OCI-LY1 (cell line): ENCODE data around the gene CDC27.
"Not testable (repeated sequence)": the region's sequence is repeated elsewhere in the genome, so short reads cannot be mapped to it uniquely, and the experiment has no call there.

Source experiments
- H2AFZ ChIP-seq: fragments of 200-600 bp; sonication (generic), shearing (Covaris generic); 2 replicates; pipeline ENCODE4 v1.6.0; 2014; ENCODE audit warnings: antibody characterized with exemption, mild to moderate bottlenecking, low read length
- H3F3A ChIP-seq: fragments of 200-600 bp; sonication (generic), shearing (Covaris generic); 2 replicates; pipeline ENCODE4 v1.6.0; 2014; ENCODE audit warnings: mild to moderate bottlenecking, antibody characterized with exemption, low read length, moderate library complexity; ENCODE audit not compliant: insufficient read depth
- H3K27ac ChIP-seq: fragments of 200-600 bp; sonication (generic); 2 replicates; pipeline ENCODE4 v1.5.1; 2014; ENCODE audit warnings: low read length, mixed run types, mild to moderate bottlenecking, low read depth; ENCODE audit not compliant: poor library complexity, severe bottlenecking
- H3K27me3 ChIP-seq: fragments of 200-600 bp; sonication (generic); 2 replicates; pipeline ENCODE4 v1.6.0; 2014; ENCODE audit warnings: antibody characterized with exemption, mild to moderate bottlenecking, low read length, moderate library complexity; ENCODE audit not compliant: insufficient read depth
- H3K36me3 ChIP-seq: fragments of 200-600 bp; sonication (generic); 2 replicates; pipeline ENCODE4 v1.6.1; 2014; ENCODE audit warnings: mild to moderate bottlenecking, antibody characterized with exemption, low read length, moderate library complexity, mixed read lengths; ENCODE audit not compliant: insufficient read depth
- H3K4me1 ChIP-seq: fragments of 200-600 bp; sonication (generic); 2 replicates; pipeline ENCODE4 v1.5.1; 2014; ENCODE audit warnings: mild to moderate bottlenecking, low read length, moderate library complexity; ENCODE audit not compliant: insufficient read depth, severe bottlenecking
- H3K4me2 ChIP-seq: fragments of 200-600 bp; sonication (generic), shearing (Covaris generic); 2 replicates; pipeline ENCODE4 v1.6.1; 2014; ENCODE audit warnings: low read length
- H3K4me3 ChIP-seq: fragments of 200-600 bp; sonication (generic); 2 replicates; pipeline ENCODE4 v1.5.1; 2014; ENCODE audit warnings: low read length, low read depth, mild to moderate bottlenecking, mixed read lengths; ENCODE audit not compliant: poor library complexity, severe bottlenecking
- H3K79me2 ChIP-seq: fragments of 200-600 bp; shearing (Covaris generic); 2 replicates; pipeline ENCODE4 v1.6.1; 2016; ENCODE audit warnings: mixed run types, low read length, mixed read lengths; ENCODE audit not compliant: insufficient read depth
- H3K9ac ChIP-seq: fragments of 200-600 bp; sonication (generic), shearing (Covaris generic); 2 replicates; pipeline ENCODE4 v1.6.1; 2014; ENCODE audit warnings: mild to moderate bottlenecking, low read length, mixed read lengths
- H3K9me2 ChIP-seq: fragments of 200-600 bp; sonication (generic), shearing (Covaris generic); 2 replicates; pipeline ENCODE4 v1.6.1; 2014; ENCODE audit warnings: low read depth, mild to moderate bottlenecking, low read length, mixed read lengths
- H3K9me3 ChIP-seq: fragments of 200-600 bp; shearing (Covaris generic); 2 replicates; pipeline ENCODE4 v1.6.1; 2014; ENCODE audit warnings: low read length, mixed read lengths
- H4K20me1 ChIP-seq: fragments of 200-600 bp; sonication (generic), shearing (Covaris generic); 2 replicates; pipeline ENCODE4 v1.6.0; 2016; ENCODE audit warnings: mild to moderate bottlenecking, low read length; ENCODE audit not compliant: insufficient read depth
- CTCF ChIP-seq: fragments of 200-600 bp; sonication (generic), shearing (Covaris generic); IDR thresholded peaks from 2 replicates; pipeline ENCODE4 v1.5.1; 2017; ENCODE audit warnings: mild to moderate bottlenecking, antibody characterized with exemption, low read length, moderate library complexity, mixed read lengths
- EZH2 ChIP-seq: fragments of 200-600 bp; sonication (generic), shearing (Covaris generic); IDR thresholded peaks from 2 replicates; pipeline ENCODE4 v1.8.0; 2017; ENCODE audit warnings: borderline replicate concordance, mixed run types, mild to moderate bottlenecking, antibody characterized with exemption, low read length, moderate library complexity, mixed read lengths

Gene CDC27

GRCh38 chr17:47170710-47171109 is 18.4 kb downstream of the CDC27 start:
- Histone ChIP-seq H3K79me2 (peaks cover 48% of the 10 kb centered on the region), H3K9me3 (no peaks in the 10 kb centered on the region), H3K9ac (no peak overlapping the region), H3K9me2 (no peaks in the 10 kb centered on the region), H3K4me1 (no peaks in the 10 kb centered on the region), H2AFZ (no peak overlapping the region), H3F3A (no peaks in the 10 kb centered on the region), H4K20me1 (peaks cover 6% of the 10 kb centered on the region; the same call in 1 of the 2 replicates), H3K27me3 (no peaks in the 10 kb centered on the region), H3K4me2 (no peak overlapping the region), H3K27ac (no peak overlapping the region), H3K36me3 (peaks cover 92% of the 10 kb centered on the region), H3K4me3 (no peak overlapping the region)
- no peak for TF ChIP-seq EZH2
- TF ChIP-seq CTCF: no peak

GRCh38 chr17:47168896-47169295 is 20.2 kb downstream of the CDC27 start:
- peaks cover 92% of the 10 kb centered on the region for H3K36me3 ChIP-seq
- H3K9me3 ChIP-seq, H3F3A ChIP-seq, H3K4me1 ChIP-seq, H3K27ac ChIP-seq, H3K9ac ChIP-seq, H3K9me2 ChIP-seq, H3K27me3 ChIP-seq, H3K4me3 ChIP-seq, H2AFZ ChIP-seq, H4K20me1 ChIP-seq, H3K4me2 ChIP-seq: not testable (repeated sequence)
- peaks cover 35% of the 10 kb centered on the region for H3K79me2 ChIP-seq

- not testable (repeated sequence) for H3K9ac ChIP-seq, H2AFZ ChIP-seq, H3F3A ChIP-seq, H4K20me1 ChIP-seq, H3K9me2 ChIP-seq, H3K9me3 ChIP-seq, H3K27me3 ChIP-seq, H3K4me3 ChIP-seq, H3K4me2 ChIP-seq, H3K27ac ChIP-seq
- H3K36me3 ChIP-seq: peaks cover 90% of the 10 kb centered on the region
- peaks cover 16% of the 10 kb centered on the region for H3K4me1 ChIP-seq
- peaks cover 14% of the 10 kb centered on the region for H3K79me2 ChIP-seq
Observed at GRCh38 chr17:47166854-47167253, 22.2 kb downstream of the CDC27 start.

- Histone ChIP-seq H3F3A (no peaks in the 10 kb centered on the region), H3K9ac (no peak overlapping the region), H3K9me3 (no peaks in the 10 kb centered on the region), H3K4me2 (no peak overlapping the region), H3K27ac (no peak overlapping the region), H3K36me3 (peaks cover 90% of the 10 kb centered on the region), H3K4me1 (peaks cover 16% of the 10 kb centered on the region), H2AFZ (no peak overlapping the region), H3K79me2 (peaks cover 2% of the 10 kb centered on the region; the same call in 1 of the 2 replicates), H3K9me2 (no peaks in the 10 kb centered on the region), H3K27me3 (no peaks in the 10 kb centered on the region), H3K4me3 (no peak overlapping the region), H4K20me1 (no peaks in the 10 kb centered on the region)
- TF ChIP-seq CTCF (no peak), EZH2 (no peak)
Observed at GRCh38 chr17:47165137-47165536, 24.0 kb downstream of the CDC27 start.
